Measurements from ENCODE around the gene XRCC1.

GRCh38 chr19:43545981-43546380 lies 29.3 kb downstream of the XRCC1 start:
- no peak for TF ChIP-seq POLR2AphosphoS5 (IDR thresholded peaks at IDR 0.05; ENCODE audit: low read depth, low read length)
- TF ChIP-seq NFIC (IDR thresholded peaks at IDR 0.05; ENCODE audit: borderline replicate concordance): no peak
- TF ChIP-seq JUND (IDR thresholded peaks at IDR 0.05): no peak
- no peak for TF ChIP-seq CTCF (IDR thresholded peaks at IDR 0.05)
- no peak for TF ChIP-seq RAD21 (IDR thresholded peaks at IDR 0.05; ENCODE audit: low read length)

Data from SK-N-SH (cell line).